K562 (cell line): ENCODE data around the gene ATP6V1F. TPM values are rescaled to one million over a fixed set of nuclear protein-coding genes. Genes with fewer than 3 reads are reported as not detected.

Experiments used
- ADNP ChIP-seq: fragments of 200-800 bp; sonication (Bioruptor generic); IDR thresholded peaks from 2 replicates; pipeline ENCODE4 v1.6.1; 2016; ENCODE audit warnings: missing genetic modification characterization, missing compliant biosample characterization
- DPF2 ChIP-seq: fragments of 450-650 bp; IDR thresholded peaks from 2 replicates; pipeline ENCODE4 v1.6.1; 2016
- GTF3C2 ChIP-seq: IDR thresholded peaks from 3 replicates; pipeline ENCODE4 v1.6.1; 2011; ENCODE audit warnings: borderline replicate concordance, mild to moderate bottlenecking, moderate library complexity; ENCODE audit not compliant: insufficient read length; ENCODE audit errors: extremely low read depth
- HDAC1 ChIP-seq, 2 experiments: fragments of 450-650 bp; IDR thresholded peaks; 2 replicates each; pipeline ENCODE4 v1.6.1; 2016 to 2017; ENCODE audit warnings: inconsistent platforms in 1 of 2, mild to moderate bottlenecking in 1 of 2, moderate library complexity in 1 of 2
- HMGN3 ChIP-seq: IDR thresholded peaks from 2 replicates; pipeline ENCODE4 v1.6.1; 2011; ENCODE audit warnings: borderline replicate concordance, low read depth, mild to moderate bottlenecking, mixed read lengths, low read length; ENCODE audit not compliant: insufficient read length; ENCODE audit errors: extremely low read depth
- HNRNPUL1 ChIP-seq: fragments of 200-400 bp; formaldehyde crosslinking; IDR thresholded peaks from 2 replicates; pipeline ENCODE4 v1.6.1; 2017; ENCODE audit warnings: low read length
- MAFG ChIP-seq: fragments of 450-650 bp; conservative IDR thresholded peaks from 2 replicates; pipeline ENCODE4 v1.6.1; 2016; ENCODE audit warnings: missing genetic modification characterization, missing compliant biosample characterization
- MAX ChIP-seq: sonication (generic); formaldehyde crosslinking; IDR thresholded peaks from 2 replicates; pipeline ENCODE4 v1.9.0; 2022; ENCODE audit warnings: mild to moderate bottlenecking, missing genetic modification reagents
- MXD1 ChIP-seq: fragments of 250-450 bp; sonication (Bioruptor Pico); IDR thresholded peaks from 2 replicates; pipeline ENCODE4 v1.8.0; 2021; ENCODE audit warnings: borderline replicate concordance, mild to moderate bottlenecking, moderate library complexity; ENCODE audit not compliant: poor library complexity, severe bottlenecking
- NFE2 ChIP-seq: IDR thresholded peaks from 2 replicates; pipeline ENCODE4 v1.6.1; 2014; ENCODE audit warnings: antibody characterized with exemption, low read depth
- POLR2AphosphoS2 ChIP-seq: IDR thresholded peaks from 2 replicates; pipeline ENCODE4 v1.6.1; 2012; ENCODE audit warnings: low read length, improper control_type of control experiment
- POLR2H ChIP-seq: IDR thresholded peaks from 2 replicates; pipeline ENCODE4 v1.6.1; 2016; ENCODE audit warnings: missing genetic modification characterization, low read depth, mild to moderate bottlenecking, control low read depth, missing compliant biosample characterization, moderate library complexity
- PRMT5 ChIP-seq: sonication (generic); formaldehyde crosslinking; IDR thresholded peaks from 2 replicates; pipeline ENCODE4 v1.5.0; 2020; ENCODE audit warnings: missing genetic modification reagents
- PTBP1 ChIP-seq: fragments of 200-400 bp; formaldehyde crosslinking; IDR thresholded peaks from 2 replicates; pipeline ENCODE4 v1.6.1; 2017; ENCODE audit warnings: low read depth, low read length
- RFX5 ChIP-seq: IDR thresholded peaks from 2 replicates; pipeline ENCODE4 v1.6.1; 2011; ENCODE audit warnings: low read depth, mild to moderate bottlenecking, improper control_type of control experiment, low read length
- RFX7 ChIP-seq: fragments of 250-450 bp; sonication (Bioruptor Pico); IDR thresholded peaks from 2 replicates; pipeline ENCODE4 v1.5.1; 2021; ENCODE audit warnings: mild to moderate bottlenecking
- SNAPC5 ChIP-seq: fragments of 250-450 bp; sonication (Bioruptor Pico); IDR thresholded peaks from 2 replicates; pipeline ENCODE4 v1.8.0; 2021; ENCODE audit warnings: moderate library complexity, mild to moderate bottlenecking, inconsistent platforms
- TEAD2 ChIP-seq: fragments of 450-650 bp; IDR thresholded peaks from 2 replicates; pipeline ENCODE4 v1.6.1; 2016; ENCODE audit warnings: missing genetic modification characterization, control low read depth, missing compliant biosample characterization
- XRCC3 ChIP-seq: fragments of 450-650 bp; IDR thresholded peaks from 2 replicates; pipeline ENCODE4 v1.6.1; 2017; ENCODE audit warnings: mild to moderate bottlenecking, moderate library complexity
- XRCC4 ChIP-seq: IDR thresholded peaks from one replicate; pipeline ENCODE4 v1.6.1; 2011; ENCODE audit not compliant: insufficient read depth, insufficient read length; ENCODE audit errors: extremely low read depth
- ZBTB7A ChIP-seq: IDR thresholded peaks from 2 replicates; pipeline ENCODE4 v1.6.1; 2011; ENCODE audit warnings: low read depth, mild to moderate bottlenecking, low read length, moderate library complexity, borderline replicate concordance; ENCODE audit not compliant: control insufficient read depth
- ZNF347 ChIP-seq: fragments of 450-650 bp; formaldehyde crosslinking; IDR thresholded peaks from 2 replicates; pipeline ENCODE4 v1.4.0; 2020; ENCODE audit warnings: low read depth, mild to moderate bottlenecking, moderate library complexity
- ZNF740 ChIP-seq, 3 experiments: fragments of 200-800 bp in 1 of 3; sonication (Bioruptor generic) in 1 of 3; sonication (generic) in 1 of 3; formaldehyde crosslinking in 1 of 3; IDR thresholded peaks; 2 replicates each; pipeline versions ENCODE4 v1.6.1 to v1.8.0; 2016 to 2022; ENCODE audit warnings: mild to moderate bottlenecking in 2 of 3, missing compliant biosample characterization in 2 of 3, missing genetic modification characterization in 2 of 3, missing genetic modification reagents in 1 of 3
- polyA plus RNA-seq, 8 experiments: library from polyadenylated mRNA; depleted of rRNA in 4 of 8; stranded (reverse) in 5 of 8; unstranded in 3 of 8; fragments of >200 nt; fragmentation: Nextera tagmentation in 2 of 8; fragmentation: Illumina TruSeq in 1 of 8; extraction: Ambion mirVana in 2 of 8; extraction: Trizol in 1 of 8; gene quantifications; 2 replicates each; pipeline versions ENCODE4 v1.2.1 to v1.2.3, GENCODE V29; 2011 to 2014; ENCODE audit warnings: inconsistent platforms in 1 of 8, missing spikeins in 1 of 8
- total RNA-seq, 7 experiments: library from RNA; depleted of rRNA in 6 of 7; stranded (reverse); fragments of >200 nt in 6 of 7; fragmentation: Illumina TruSeq in 2 of 7; extraction: Trizol in 2 of 7; gene quantifications; 2 replicates each; pipeline versions ENCODE4 v1.2.1 to v1.2.3, GENCODE V29; 2011 to 2021; ENCODE audit warnings: low replicate concordance in 1 of 7

Gene ATP6V1F
- total and polyA plus RNA-seq, 9 of the 15 experiments (the other 6 are each of a cell fraction or from before 2014, with no cell fraction given): 206 to 1,123 (median 542) TPM

GRCh38 chr7:128862571-128863432, at the start of gene ATP6V1F (continued):
- TF ChIP-seq XRCC3 (no peak), PRMT5 (no peak), POLR2AphosphoS2 (peak; percentile 94), SNAPC5 (CRISPR knock-in tag) (no peak), DPF2 (no peak; the same call in 1 of the 2 replicates), ZBTB7A (no peak; the same call in 1 of the 2 replicates), MAX (CRISPR knock-in tag) (no peak), ZNF740 (CRISPR knock-in tag; IDR thresholded peaks at IDR 0.05) (peak; percentile 98), ZNF740 (tag; IDR thresholded peaks at IDR 0.05) (peak in 1 of 2 experiments; percentile 86; a peak in 2 of 4 replicates), ADNP (no peak), PTBP1 (no peak), ZNF347 (CRISPR knock-in tag) (no peak), HNRNPUL1 (no peak), RFX7 (no peak), NFE2 (no peak), POLR2H (tag) (peak; percentile 74; the same call in 1 of the 2 replicates), MXD1 (CRISPR knock-in tag) (no peak), XRCC4 (no peak), HMGN3 (no peak), TEAD2 (tag) (no peak), RFX5 (no peak), HDAC1 (IDR thresholded peaks at IDR 0.05) (peak in 1 of 2 experiments; percentile 88; a peak in 2 of 4 replicates), MAFG (tag) (no peak), GTF3C2 (no peak)
